K562 (cell line): ENCODE results near the gene GLTPD2. TPM values are rescaled to one million over a fixed set of nuclear protein-coding genes. Genes with fewer than 3 reads are reported as not detected.

Source experiments
- CHD7 ChIP-seq: fragments of 200-600 bp; sonication (generic); IDR thresholded peaks from one replicate; pipeline ENCODE4 v1.6.1; 2012; ENCODE audit warnings: mild to moderate bottlenecking, low read depth, low read length, inconsistent platforms
- FOXJ3 ChIP-seq: sonication (generic); formaldehyde crosslinking; IDR thresholded peaks from 2 replicates; pipeline ENCODE4 v1.4.0; 2020; ENCODE audit warnings: mild to moderate bottlenecking, missing genetic modification reagents
- GMEB1 ChIP-seq: fragments of 250-450 bp; sonication (Bioruptor Pico); IDR thresholded peaks from 2 replicates; pipeline ENCODE4 v1.4.0; 2020; ENCODE audit warnings: mild to moderate bottlenecking
- ILK ChIP-seq: fragments of 450-650 bp; IDR thresholded peaks from 2 replicates; pipeline ENCODE4 v1.6.1; 2016; ENCODE audit warnings: missing genetic modification characterization, low read depth, mild to moderate bottlenecking, missing compliant biosample characterization, moderate library complexity, borderline replicate concordance
- SNAPC5 ChIP-seq: fragments of 250-450 bp; sonication (Bioruptor Pico); IDR thresholded peaks from 2 replicates; pipeline ENCODE4 v1.8.0; 2021; ENCODE audit warnings: moderate library complexity, mild to moderate bottlenecking, inconsistent platforms
- SREBF1 ChIP-seq: fragments of 150-350 bp; IDR thresholded peaks from 2 replicates; pipeline ENCODE4 v1.6.1; 2014; ENCODE audit warnings: antibody characterized with exemption, low read depth, low read length, borderline replicate concordance
- TAF1 ChIP-seq: IDR thresholded peaks from 2 replicates; pipeline ENCODE4 v1.6.1; 2011; ENCODE audit warnings: mild to moderate bottlenecking, low read length, moderate library complexity; ENCODE audit not compliant: insufficient read depth, control insufficient read depth, severe bottlenecking; ENCODE audit errors: extremely low read depth
- YY1 ChIP-seq, 3 experiments: IDR thresholded peaks; 2 replicates each; pipeline ENCODE4 v1.6.1; 2011; ENCODE audit warnings: low read length in 2 of 3, mild to moderate bottlenecking in 2 of 3, moderate library complexity in 2 of 3, borderline replicate concordance in 1 of 3, control low read depth in 1 of 3, low read depth in 1 of 3; ENCODE audit not compliant: insufficient read depth in 3 of 3, insufficient replicate concordance in 2 of 3, control insufficient read depth in 1 of 3, insufficient read length in 1 of 3; ENCODE audit errors: extremely low read depth in 1 of 3
- ZFP91 ChIP-seq: sonication (generic); formaldehyde crosslinking; IDR thresholded peaks from 2 replicates; pipeline ENCODE4 v1.8.0; 2022; ENCODE audit warnings: mild to moderate bottlenecking, missing genetic modification reagents
- ZKSCAN8 ChIP-seq: fragments of 200-800 bp; sonication (Bioruptor generic); IDR thresholded peaks from 2 replicates; pipeline ENCODE4 v1.6.1; 2016; ENCODE audit warnings: missing genetic modification characterization, missing compliant biosample characterization
- polyA plus RNA-seq, 8 experiments: library from polyadenylated mRNA; depleted of rRNA in 4 of 8; stranded (reverse) in 5 of 8; unstranded in 3 of 8; fragments of >200 nt; fragmentation: Nextera tagmentation in 2 of 8; fragmentation: Illumina TruSeq in 1 of 8; extraction: Ambion mirVana in 2 of 8; extraction: Trizol in 1 of 8; gene quantifications; 2 replicates each; pipeline versions ENCODE4 v1.2.1 to v1.2.3, GENCODE V29; 2011 to 2014; ENCODE audit warnings: inconsistent platforms in 1 of 8, missing spikeins in 1 of 8
- total RNA-seq, 7 experiments: library from RNA; depleted of rRNA in 6 of 7; stranded (reverse); fragments of >200 nt in 6 of 7; fragmentation: Illumina TruSeq in 2 of 7; extraction: Trizol in 2 of 7; gene quantifications; 2 replicates each; pipeline versions ENCODE4 v1.2.1 to v1.2.3, GENCODE V29; 2011 to 2021; ENCODE audit warnings: low replicate concordance in 1 of 7

GLTPD2 gene
- total and polyA plus RNA-seq, 9 of the 15 experiments (the other 6 are each of a cell fraction or from before 2014, with no cell fraction given) = not detected

GRCh38 chr17:4833178-4833940 is 44.6 kb downstream of the GLTPD2 start, which contains the start of gene MINK1 (continued):
- TF ChIP-seq CHD7 (no peak), SNAPC5 (CRISPR knock-in tag) (no peak), GMEB1 (peak; percentile 93), SREBF1 (no peak), ILK (tag) (no peak), FOXJ3 (CRISPR knock-in tag) (no peak), ZFP91 (no peak), ZKSCAN8 (no peak), YY1 (IDR thresholded peaks at IDR 0.05; ENCODE audit: borderline replicate concordance in 1 of 3, control insufficient read depth in 1 of 3, extremely low read depth in 1 of 3, insufficient read depth in 3 of 3, insufficient read length in 1 of 3, insufficient replicate concordance in 2 of 3, low read depth in 1 of 3, low read length in 2 of 3) (peak in 1 of 3 experiments; percentile 33), TAF1 (peak; percentile 36)
